C4-2B (cell line): ENCODE data around the gene CMBL.

Experiments used
- ZFX ChIP-seq: fragments of 450-650 bp; IDR thresholded peaks from 2 replicates; pipeline ENCODE4 v1.6.1; 2017
- TF ChIP-seq, protein P1 (sequence below): fragments of 450-650 bp; conservative IDR thresholded peaks from 2 replicates; pipeline ENCODE4 v1.5.1; 2017; ENCODE audit warnings: mild to moderate bottlenecking

DNA sequence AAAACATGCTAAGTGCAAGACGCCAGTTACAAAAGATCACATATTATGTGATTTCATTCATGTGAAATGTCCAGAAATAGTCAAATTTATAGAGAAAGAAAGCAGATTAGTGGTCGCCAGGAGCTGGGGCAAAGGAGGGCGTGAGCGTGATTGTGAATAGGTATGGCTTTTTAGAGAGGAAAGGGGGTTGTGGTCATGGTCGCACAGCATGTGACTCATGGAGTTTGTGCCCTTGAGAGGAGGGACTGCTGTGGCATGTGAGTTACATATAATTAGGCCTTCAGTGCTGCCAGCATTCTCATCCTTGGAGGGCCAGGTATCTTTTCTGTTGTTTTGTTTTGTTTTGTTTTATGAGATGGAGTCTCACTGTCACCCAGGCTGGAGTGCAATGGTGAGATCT, 24.6 kb upstream of the CMBL start:
- TF ChIP-seq, protein P1, sequence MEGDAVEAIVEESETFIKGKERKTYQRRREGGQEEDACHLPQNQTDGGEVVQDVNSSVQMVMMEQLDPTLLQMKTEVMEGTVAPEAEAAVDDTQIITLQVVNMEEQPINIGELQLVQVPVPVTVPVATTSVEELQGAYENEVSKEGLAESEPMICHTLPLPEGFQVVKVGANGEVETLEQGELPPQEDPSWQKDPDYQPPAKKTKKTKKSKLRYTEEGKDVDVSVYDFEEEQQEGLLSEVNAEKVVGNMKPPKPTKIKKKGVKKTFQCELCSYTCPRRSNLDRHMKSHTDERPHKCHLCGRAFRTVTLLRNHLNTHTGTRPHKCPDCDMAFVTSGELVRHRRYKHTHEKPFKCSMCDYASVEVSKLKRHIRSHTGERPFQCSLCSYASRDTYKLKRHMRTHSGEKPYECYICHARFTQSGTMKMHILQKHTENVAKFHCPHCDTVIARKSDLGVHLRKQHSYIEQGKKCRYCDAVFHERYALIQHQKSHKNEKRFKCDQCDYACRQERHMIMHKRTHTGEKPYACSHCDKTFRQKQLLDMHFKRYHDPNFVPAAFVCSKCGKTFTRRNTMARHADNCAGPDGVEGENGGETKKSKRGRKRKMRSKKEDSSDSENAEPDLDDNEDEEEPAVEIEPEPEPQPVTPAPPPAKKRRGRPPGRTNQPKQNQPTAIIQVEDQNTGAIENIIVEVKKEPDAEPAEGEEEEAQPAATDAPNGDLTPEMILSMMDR, result no peak
- no peak for TF ChIP-seq ZFX
